Lung (tissue), 12 donors: ENCODE data around the gene CSMD2. TPM values are rescaled to one million over a fixed set of nuclear protein-coding genes. Genes with fewer than 3 reads are reported as not detected.

Experiments
- ATAC-seq: fragments of 200-7000 bp; cut with Tn5 transposase; one replicate; pipeline ENCODE4 v1.9.1; 2020; ENCODE audit warnings: moderate number of reproducible peaks; ENCODE audit not compliant: insufficient read depth, low FRiP score
- DNase-seq, 3 donors: peaks; one replicate each; pipeline ENCODE4 v3.0.0-alpha.2; 2013 to 2017
- H3K27ac ChIP-seq, 2 donors: one replicate each; pipeline ENCODE4 v1.5.1; 2013; ENCODE audit warnings: mild to moderate bottlenecking in 2 of 2, moderate library complexity in 2 of 2, control low read depth in 1 of 2, inconsistent platforms in 1 of 2, low read depth in 1 of 2, low read length in 1 of 2
- H3K27me3 ChIP-seq, 3 donors: one replicate each; pipeline ENCODE4 v1.5.1; 2013; ENCODE audit warnings: low read length in 2 of 3; ENCODE audit not compliant: control insufficient read depth in 3 of 3, insufficient read depth in 3 of 3
- H3K36me3 ChIP-seq, 4 donors: one replicate each; pipeline ENCODE4 v1.5.1; 2013; ENCODE audit warnings: low read length in 4 of 4, mild to moderate bottlenecking in 1 of 4, moderate library complexity in 1 of 4; ENCODE audit not compliant: control insufficient read depth in 4 of 4, insufficient read depth in 4 of 4
- H3K4me1 ChIP-seq, 5 donors: one replicate each; pipeline ENCODE4 v1.5.1; 2013; ENCODE audit warnings: low read length in 5 of 5, mild to moderate bottlenecking in 2 of 5, moderate library complexity in 1 of 5; ENCODE audit not compliant: control insufficient read depth in 5 of 5, insufficient read depth in 5 of 5
- H3K4me3 ChIP-seq: one replicate; pipeline ENCODE4 v1.5.1; 2013; ENCODE audit warnings: mild to moderate bottlenecking, control low read depth, moderate library complexity
- H3K9ac ChIP-seq, 2 donors: one replicate each; pipeline ENCODE4 v1.5.1; 2013; ENCODE audit warnings: low read length in 2 of 2, control low read depth in 1 of 2; ENCODE audit not compliant: insufficient read depth in 1 of 2
- H3K9me3 ChIP-seq, 4 donors: one replicate each; pipeline ENCODE4 v1.5.1; 2013; ENCODE audit warnings: low read length in 3 of 4, mild to moderate bottlenecking in 1 of 4, moderate library complexity in 1 of 4; ENCODE audit not compliant: control insufficient read depth in 4 of 4, insufficient read depth in 3 of 4
- WGBS, 2 donors: extraction: QIAGEN DNeasy Blood & Tissue Kit; methylation state at CpG; one replicate each; pipeline ENCODE4 v1.1.7; 2013; 5-methylcytosine and 5-hydroxymethylcytosine counted together
- polyA plus RNA-seq, 2 donors: library from polyadenylated mRNA; stranded (reverse); fragments of 200-250 nt; gene quantifications; one replicate each; pipeline ENCODE4 v1.2.1, GENCODE V29; 2013
- total RNA-seq, 2 donors: library from RNA; depleted of rRNA in 1 of 2; stranded (reverse); fragments of >200 nt in 1 of 2; gene quantifications; one replicate each; pipeline ENCODE4 v1.2.1, GENCODE V29; 2014 to 2021
- TF ChIP-seq, protein P1 (sequence below): IDR thresholded peaks from 2 replicates; pipeline ENCODE4 v1.5.1; 2012; ENCODE audit warnings: mild to moderate bottlenecking; ENCODE audit errors: control extremely low read depth, extremely low read depth
- donor health status: control.
- donor health status: control.
- donor health status: Bipolar disorder and iron deficiency.
- donor health status: healthy.
- donor health status: DM: yes; HTN: yes; CAD: no.

Gene CSMD2
- total and polyA plus RNA-seq, 4 donors = 0.11 to 1.2 (median 0.39) TPM

DNA sequence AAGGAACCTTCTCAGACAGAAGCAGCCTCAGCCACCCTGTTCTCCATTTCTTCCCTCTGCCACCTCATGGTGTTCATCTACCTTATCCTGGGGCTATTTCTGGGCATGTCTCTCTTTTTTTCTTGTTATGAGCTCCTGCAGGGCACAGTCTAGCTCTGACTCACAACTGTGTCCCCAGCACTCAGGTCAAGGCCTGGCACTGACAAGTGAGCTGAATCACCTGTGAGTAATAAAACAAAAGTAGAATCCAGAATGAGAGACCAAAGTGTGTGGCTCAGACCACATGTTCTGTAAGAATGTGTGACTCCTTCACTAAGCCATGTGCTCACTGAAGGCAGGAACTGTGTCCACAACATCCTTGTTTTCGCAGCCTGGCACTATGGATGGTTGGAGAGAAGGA is 34.9 kb upstream of the CSMD2 start:
- no peak for DNase-seq
- Histone ChIP-seq H3K4me1 (no peaks in the 10 kb centered on the region), H3K9ac (no peak overlapping the region), H3K4me3 (no peak overlapping the region), H3K9me3 (peaks cover 0 to 2% (median 0%) of the 10 kb centered on the region in 4 donors), H3K36me3 (no peaks in the 10 kb centered on the region), H3K27me3 (no peaks in the 10 kb centered on the region), H3K27ac (no peak overlapping the region)
- TF ChIP-seq, protein P1, sequence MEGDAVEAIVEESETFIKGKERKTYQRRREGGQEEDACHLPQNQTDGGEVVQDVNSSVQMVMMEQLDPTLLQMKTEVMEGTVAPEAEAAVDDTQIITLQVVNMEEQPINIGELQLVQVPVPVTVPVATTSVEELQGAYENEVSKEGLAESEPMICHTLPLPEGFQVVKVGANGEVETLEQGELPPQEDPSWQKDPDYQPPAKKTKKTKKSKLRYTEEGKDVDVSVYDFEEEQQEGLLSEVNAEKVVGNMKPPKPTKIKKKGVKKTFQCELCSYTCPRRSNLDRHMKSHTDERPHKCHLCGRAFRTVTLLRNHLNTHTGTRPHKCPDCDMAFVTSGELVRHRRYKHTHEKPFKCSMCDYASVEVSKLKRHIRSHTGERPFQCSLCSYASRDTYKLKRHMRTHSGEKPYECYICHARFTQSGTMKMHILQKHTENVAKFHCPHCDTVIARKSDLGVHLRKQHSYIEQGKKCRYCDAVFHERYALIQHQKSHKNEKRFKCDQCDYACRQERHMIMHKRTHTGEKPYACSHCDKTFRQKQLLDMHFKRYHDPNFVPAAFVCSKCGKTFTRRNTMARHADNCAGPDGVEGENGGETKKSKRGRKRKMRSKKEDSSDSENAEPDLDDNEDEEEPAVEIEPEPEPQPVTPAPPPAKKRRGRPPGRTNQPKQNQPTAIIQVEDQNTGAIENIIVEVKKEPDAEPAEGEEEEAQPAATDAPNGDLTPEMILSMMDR = no peak
- ATAC-seq = no peak
- 79 to 88% methylated on average over 1 of the region's 1 CpG for whole genome bisulfite sequencing, 2 donors

DNA sequence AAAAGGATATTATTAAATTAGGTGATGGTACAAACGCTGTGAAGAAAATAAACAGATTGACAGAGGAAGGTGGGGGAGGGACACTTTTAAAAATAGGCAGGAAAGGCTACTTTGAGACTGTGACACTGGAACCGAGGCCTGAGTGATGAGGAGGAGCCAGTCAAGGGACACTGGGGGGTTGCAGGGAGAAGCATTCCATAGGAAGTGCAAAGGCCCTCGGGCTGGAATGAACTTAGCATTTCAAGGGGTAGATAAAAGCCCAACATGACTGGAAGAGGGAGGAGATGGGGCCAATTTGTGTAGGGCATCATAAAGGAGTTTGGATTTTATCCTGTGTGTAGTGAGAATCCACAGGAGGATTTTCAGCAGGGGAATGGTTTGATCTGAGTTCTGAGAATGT is 27.6 kb upstream of the CSMD2 start:
- 54 to 62% methylated on average over 3 of the region's 3 CpGs for WGBS, 2 donors
- no peaks in the 10 kb centered on the region for H3K36me3 ChIP-seq
- H3K4me3 ChIP-seq = no peak overlapping the region
- ATAC-seq (no peak), DNase-seq (no peak)
- H3K9me3 ChIP-seq = peaks cover 0 to 13% (median 0%) of the 10 kb centered on the region in 4 donors
- H3K9ac ChIP-seq = no peak overlapping the region
- no peak overlapping the region for H3K27ac ChIP-seq
- no peaks in the 10 kb centered on the region for H3K4me1 ChIP-seq
- H3K27me3 ChIP-seq = peaks cover 0 to 7% (median 0%) of the 10 kb centered on the region in 3 donors
- TF ChIP-seq, protein P1 = no peak

DNA sequence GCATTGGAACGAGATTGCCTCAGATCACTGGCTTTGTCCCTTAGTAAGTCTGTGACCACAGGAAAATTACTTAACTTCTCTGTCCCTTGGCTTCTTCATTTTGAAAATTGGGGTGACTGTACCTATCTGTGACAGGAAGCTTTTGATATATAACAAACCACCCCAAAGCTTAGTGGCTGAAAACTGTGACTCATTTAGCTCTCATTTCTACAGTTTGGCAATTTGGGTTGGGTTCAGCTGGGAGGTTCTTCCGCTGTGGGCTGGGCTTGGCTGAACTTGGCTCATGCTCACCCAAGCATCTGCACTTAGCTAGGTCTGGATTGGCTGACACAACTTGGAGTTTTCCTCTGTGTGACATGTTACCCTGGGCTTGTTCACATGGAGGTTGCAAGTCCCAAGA is 25.7 kb upstream of the CSMD2 start:
- DNase-seq = no peak
- H3K9ac ChIP-seq = no peak overlapping the region
- no peak overlapping the region for H3K4me3 ChIP-seq
- 55 to 60% methylated on average over 2 of the region's 2 CpGs for WGBS, 2 donors
- H3K36me3 ChIP-seq = no peaks in the 10 kb centered on the region
- no peak overlapping the region for H3K27ac ChIP-seq
- TF ChIP-seq, protein P1 = no peak
- no peak for ATAC-seq
- peaks cover 0 to 7% (median 0%) of the 10 kb centered on the region in 3 donors for H3K27me3 ChIP-seq
- H3K4me1 ChIP-seq = no peaks in the 10 kb centered on the region
- H3K9me3 ChIP-seq = peaks cover 0 to 12% (median 0%) of the 10 kb centered on the region in 4 donors

DNA sequence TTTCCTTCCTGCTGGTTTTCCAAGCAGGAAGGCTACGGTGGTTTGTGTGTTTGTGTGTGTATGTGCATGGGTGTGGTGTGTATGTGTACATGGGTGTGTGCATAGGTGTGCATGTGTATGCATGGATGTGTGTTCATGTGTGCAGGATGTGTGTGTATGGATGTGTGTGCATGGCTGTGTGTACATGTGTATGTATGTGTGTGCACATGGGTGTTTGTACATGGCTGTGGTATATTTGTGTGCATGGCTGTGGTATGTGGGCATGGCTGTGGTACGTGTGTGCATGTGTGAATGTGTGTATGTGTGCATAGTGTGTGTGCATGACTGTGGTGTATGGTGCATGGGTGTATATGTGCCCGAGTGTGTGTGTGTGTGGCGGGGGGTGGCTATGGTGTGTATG is 24.0 kb upstream of the CSMD2 start:
- no peaks in the 10 kb centered on the region for H3K36me3 ChIP-seq
- WGBS, 2 donors = 44 to 72% methylated on average over 4 of the region's 4 CpGs
- H3K4me1 ChIP-seq = no peaks in the 10 kb centered on the region
- peaks cover 0 to 13% (median 0%) of the 10 kb centered on the region in 4 donors for H3K9me3 ChIP-seq
- peaks cover 0 to 7% (median 0%) of the 10 kb centered on the region in 3 donors for H3K27me3 ChIP-seq
- TF ChIP-seq, protein P1 = no peak
- H3K4me3 ChIP-seq = no peak overlapping the region
- H3K27ac ChIP-seq = no peak overlapping the region
- DNase-seq = no peak
- H3K9ac ChIP-seq = no peak overlapping the region
- ATAC-seq = no peak
